SK-N-DZ (cell line): Measurements from ENCODE around the gene TTC19.
A peak's percentile ranks its signal among the peaks of the same experiment; 100 is the strongest.
"Not testable (repeated sequence)": the region's sequence is repeated elsewhere in the genome, so short reads cannot be mapped to it uniquely, and the experiment has no call there.

ENCODE experiments used
- DNase-seq: peaks from one replicate; pipeline ENCODE4 v3.0.0-alpha.2; 2015; ENCODE audit warnings: low spot score

TTC19 gene

GRCh38 chr17:15972497-15972951, 27.1 kb upstream of the TTC19 start:
- no peak for DNase-seq

GRCh38 chr17:15973016-15973415, 26.6 kb upstream of the TTC19 start:
- DNase-seq, result no peak

GRCh38 chr17:15973834-15974233, 25.8 kb upstream of the TTC19 start:
- DNase-seq, result no peak

- no peak for DNase-seq
These were observed 21.7 kb upstream of the TTC19 start for GRCh38 chr17:15977894-15978293.

- peak; percentile 24 for DNase-seq
These were observed 21.0 kb upstream of the TTC19 start for GRCh38 chr17:15978606-15979005.

GRCh38 chr17:15979013-15979412, 20.6 kb upstream of the TTC19 start:
- DNase-seq, result not testable (repeated sequence)

- no peak for DNase-seq
These were observed 18.4 kb upstream of the TTC19 start for GRCh38 chr17:15981208-15981607.

- DNase-seq, result no peak
These were observed 17.7 kb upstream of the TTC19 start for GRCh38 chr17:15981646-15982580.

GRCh38 chr17:15996322-15996721, 3.3 kb upstream of the TTC19 start:
- DNase-seq, result no peak

- DNase-seq, result no peak
These were observed 1.5 kb upstream of the TTC19 start for GRCh38 chr17:15998031-15998562.

GRCh38 chr17:15999974-16000827, 577 bp downstream of the TTC19 start:
- DNase-seq, result peak; percentile 45

- DNase-seq, result no peak
These were observed 1.7 kb downstream of the TTC19 start for GRCh38 chr17:16001226-16001897.

GRCh38 chr17:16002708-16003260, 3.2 kb downstream of the TTC19 start:
- DNase-seq, result no peak

GRCh38 chr17:16003841-16004240, 4.2 kb downstream of the TTC19 start:
- no peak for DNase-seq

GRCh38 chr17:16005636-16006035, 6.0 kb downstream of the TTC19 start:
- no peak for DNase-seq

- DNase-seq, result no peak
These were observed 7.8 kb downstream of the TTC19 start for GRCh38 chr17:16007439-16007838.

- peak; percentile 39 for DNase-seq
These were observed 14.4 kb downstream of the TTC19 start for GRCh38 chr17:16013943-16014407.

- no peak for DNase-seq
These were observed 19.7 kb downstream of the TTC19 start for GRCh38 chr17:16019347-16019746.

GRCh38 chr17:16023881-16024280, 24.3 kb downstream of the TTC19 start:
- DNase-seq, result no peak

- DNase-seq, result no peak
These were observed 25.6 kb downstream of the TTC19 start for GRCh38 chr17:16025202-16025601.

- DNase-seq, result no peak
These were observed 27.3 kb downstream of the TTC19 start for GRCh38 chr17:16026895-16027294.
